ENCODE measurements around the gene KCNJ3. TPM values are rescaled to one million over a fixed set of nuclear protein-coding genes. Genes with fewer than 3 reads are reported as not detected.

KCNJ3 gene
- total and polyA plus RNA-seq, 9 of the 15 experiments (the other 6 are each of a cell fraction or from before 2014, with no cell fraction given), result not detected

- Histone ChIP-seq H3K27me3 (ENCODE audit: control insufficient read depth in 2 of 2, insufficient read depth in 2 of 2, low read length in 2 of 2) (no peaks in the 10 kb centered on the region), H3K79me2 (ENCODE audit: control insufficient read depth, insufficient read depth, low read length) (no peaks in the 10 kb centered on the region), H2AFZ (ENCODE audit: low read depth, low read length) (no peak overlapping the region), H3K4me1 (replicated peaks in 1 of 2; ENCODE audit: control insufficient read depth in 2 of 2, insufficient read depth in 2 of 2, low read length in 2 of 2) (no peaks in the 10 kb centered on the region), H4K20me1 (replicated peaks; ENCODE audit: control insufficient read depth, insufficient read depth, low read length) (no peaks in the 10 kb centered on the region), H3K4me3 (no peak overlapping the region), H3K27ac (ENCODE audit: extremely low read depth, low read depth, low read length) (no peak overlapping the region), H3K36me3 (ENCODE audit: control insufficient read depth, insufficient read depth, low read length) (no peaks in the 10 kb centered on the region), H3K9ac (ENCODE audit: insufficient read depth in 1 of 2, low read depth in 2 of 2, low read length in 2 of 2) (no peak overlapping the region), H3K9me1 (ENCODE audit: control insufficient read depth, insufficient read depth, low read length) (no peaks in the 10 kb centered on the region), H3K4me2 (ENCODE audit: insufficient read depth, low read length) (no peak overlapping the region), H3K9me3 (replicated peaks; ENCODE audit: control insufficient read depth, insufficient read depth, low read depth, low read length) (no peaks in the 10 kb centered on the region)
- DNase-seq (ENCODE audit: extremely low read depth in 1 of 4, low spot score in 3 of 4), result no peak
- WGBS (ENCODE audit: insufficient coverage, low coverage, missing lambda C conversion rate), result 2% methylated on average over 3 of the region's 3 CpGs
- TF ChIP-seq HNRNPH1 (optimal IDR thresholded peaks at IDR 0.05; ENCODE audit: low read depth, low read length) (no peak), ZNF551 (CRISPR knock-in tag; IDR thresholded peaks at IDR 0.05) (no peak)
- intact Hi-C loops (cut with micrococcal nuclease), result no loop called here
- BruUV-seq (replicated peaks), result no TSS peak
- no peak for FAIRE-seq
- no peak for ATAC-seq
- POLR2A ChIA-PET, result no interaction called here
- CTCF ChIA-PET (ENCODE audit: low intra/inter-chr PET ratio), result no interaction called here
- in situ Hi-C loops (cut with MboI), result no loop called here
These were observed 9.6 kb downstream of the KCNJ3 start for GRCh38 chr2:154707994-154708575.

- Histone ChIP-seq H3K9me3 (replicated peaks; ENCODE audit: control insufficient read depth, insufficient read depth, low read depth, low read length) (no peaks in the 10 kb centered on the region), H4K20me1 (replicated peaks; ENCODE audit: control insufficient read depth, insufficient read depth, low read length) (no peaks in the 10 kb centered on the region), H3K4me1 (replicated peaks in 1 of 2; ENCODE audit: control insufficient read depth in 2 of 2, insufficient read depth in 2 of 2, low read length in 2 of 2) (no peaks in the 10 kb centered on the region), H3K27me3 (ENCODE audit: control insufficient read depth in 2 of 2, insufficient read depth in 2 of 2, low read length in 2 of 2) (no peaks in the 10 kb centered on the region), H3K79me2 (ENCODE audit: control insufficient read depth, insufficient read depth, low read length) (no peaks in the 10 kb centered on the region), H3K4me3 (no peak overlapping the region), H3K9me1 (ENCODE audit: control insufficient read depth, insufficient read depth, low read length) (no peaks in the 10 kb centered on the region), H2AFZ (ENCODE audit: low read depth, low read length) (no peak overlapping the region), H3K9ac (ENCODE audit: insufficient read depth in 1 of 2, low read depth in 2 of 2, low read length in 2 of 2) (no peak overlapping the region), H3K27ac (ENCODE audit: extremely low read depth, low read depth, low read length) (no peak overlapping the region), H3K4me2 (ENCODE audit: insufficient read depth, low read length) (no peak overlapping the region), H3K36me3 (ENCODE audit: control insufficient read depth, insufficient read depth, low read length) (no peaks in the 10 kb centered on the region)
- FAIRE-seq (no peak), DNase-seq (ENCODE audit: extremely low read depth in 1 of 4, low spot score in 3 of 4) (no peak), ATAC-seq (no peak)
- in situ Hi-C loops (cut with MboI), result no loop called here
- ChIA-PET CTCF (ENCODE audit: low intra/inter-chr PET ratio) (no interaction called here), POLR2A (no interaction called here)
- BruUV-seq (replicated peaks), result no TSS peak
- intact Hi-C loops (cut with micrococcal nuclease), result no loop called here
- WGBS (ENCODE audit: insufficient coverage, low coverage, missing lambda C conversion rate), result 4% methylated on average over 3 of the region's 3 CpGs
- TF ChIP-seq RBM15 (IDR thresholded peaks at IDR 0.05; ENCODE audit: insufficient read depth, low read length) (no peak), LCOR (CRISPR knock-in tag; IDR thresholded peaks at IDR 0.05) (no peak), NR2F6 (CRISPR knock-in tag; IDR thresholded peaks at IDR 0.05) (no peak), MTA2 (IDR thresholded peaks at IDR 0.05; ENCODE audit: low read depth) (no peak), HIVEP1 (CRISPR knock-in tag; IDR thresholded peaks at IDR 0.05) (no peak), ZNF780A (CRISPR knock-in tag; IDR thresholded peaks at IDR 0.05) (no peak)
These were observed 10.7 kb downstream of the KCNJ3 start for GRCh38 chr2:154709215-154709614.
